Muscle of leg (tissue), 16 donors: ENCODE data around the gene TTC27. TPM values are rescaled to one million over a fixed set of nuclear protein-coding genes. Genes with fewer than 3 reads are reported as not detected.

Source experiments
- DNase-seq: peaks from one replicate; pipeline ENCODE4 v3.0.0; 2013
- H3K27ac ChIP-seq: one replicate; pipeline ENCODE4 v1.5.1; 2013; ENCODE audit warnings: mild to moderate bottlenecking, low read length, control low read depth
- H3K27me3 ChIP-seq: one replicate; pipeline ENCODE4 v1.6.1; 2013; ENCODE audit warnings: low read length; ENCODE audit not compliant: control insufficient read depth, insufficient read depth
- H3K36me3 ChIP-seq: one replicate; pipeline ENCODE4 v1.6.1; 2013; ENCODE audit warnings: low read length; ENCODE audit not compliant: control insufficient read depth, insufficient read depth
- H3K4me1 ChIP-seq: one replicate; pipeline ENCODE4 v1.6.1; 2013; ENCODE audit warnings: low read length; ENCODE audit not compliant: control insufficient read depth, insufficient read depth
- H3K4me3 ChIP-seq: one replicate; pipeline ENCODE4 v1.5.1; 2013; ENCODE audit warnings: low read length, control low read depth
- H3K9me3 ChIP-seq: replicated peaks from 2 replicates; pipeline ENCODE4 v1.6.1; 2013; ENCODE audit warnings: low read depth, low read length; ENCODE audit not compliant: control insufficient read depth
- WGBS: methylation state at CpG from one replicate; pipeline ENCODE4 v1.1.5; 2013; ENCODE audit warnings: missing lambda C conversion rate; ENCODE audit not compliant: insufficient coverage; 5-methylcytosine and 5-hydroxymethylcytosine counted together
- long read RNA-seq, 11 donors: transcript quantifications; one replicate each; lab custom pipeline, GENCODE V29; 2026
- polyA plus RNA-seq, 8 donors: library from polyadenylated mRNA; unstranded; fragments of 120-200 nt; gene quantifications; one replicate each; pipeline versions ENCODE4 v1.2.1 to v1.2.3, GENCODE V29; 2013; ENCODE audit warnings: inconsistent platforms in 1 of 8, low replicate concordance in 1 of 8; ENCODE audit not compliant: insufficient read length in 8 of 8, insufficient read depth in 1 of 8
- total RNA-seq: library from RNA; stranded (reverse); fragments of 120-200 nt; gene quantifications from one replicate; pipeline ENCODE4 v1.2.4, GENCODE V29; 2013

The TTC27 gene
- total RNA-seq (19.0 TPM), polyA plus RNA-seq (10 to 100 TPM; 13.0 to 21.8 (median 15.8) TPM)
- long read RNA-seq, donor 1, partial matches to known transcripts: 0 of 1 reads
- long read RNA-seq, donor 1, other reads (novel, unspliced or antisense): 0 of 1 reads
- long read RNA-seq, donor 2, partial matches to known transcripts: 0 of 1 reads
- long read RNA-seq, donor 2, other reads (novel, unspliced or antisense): 0 of 1 reads
- long read RNA-seq, donor 3: 0 reads
- long read RNA-seq, donor 4: 0 reads
- long read RNA-seq, donor 5, transcript TTC27-201 (20 exons, 2,876 nt): major isoform, 6 of 6 reads
- long read RNA-seq, donor 5, partial matches to known transcripts: 0 of 6 reads
- long read RNA-seq, donor 5, other reads (novel, unspliced or antisense): 0 of 6 reads
- long read RNA-seq, donor 6, partial matches to known transcripts: 0 of 1 reads
- long read RNA-seq, donor 6, other reads (novel, unspliced or antisense): 0 of 1 reads
- long read RNA-seq, donor 7, partial matches to known transcripts: 6 of 10 reads
- long read RNA-seq, donor 7, other reads (novel, unspliced or antisense): 0 of 10 reads
- long read RNA-seq, donor 8: 0 reads
- long read RNA-seq, donor 9, partial matches to known transcripts: 0 of 1 reads
- long read RNA-seq, donor 9, other reads (novel, unspliced or antisense): 0 of 1 reads
- long read RNA-seq, donor 10, partial matches to known transcripts: 0 of 2 reads
- long read RNA-seq, donor 10, other reads (novel, unspliced or antisense): 0 of 2 reads
- long read RNA-seq, donor 11, partial matches to known transcripts: 0 of 3 reads
- long read RNA-seq, donor 11, other reads (novel, unspliced or antisense): 0 of 3 reads

DNA sequence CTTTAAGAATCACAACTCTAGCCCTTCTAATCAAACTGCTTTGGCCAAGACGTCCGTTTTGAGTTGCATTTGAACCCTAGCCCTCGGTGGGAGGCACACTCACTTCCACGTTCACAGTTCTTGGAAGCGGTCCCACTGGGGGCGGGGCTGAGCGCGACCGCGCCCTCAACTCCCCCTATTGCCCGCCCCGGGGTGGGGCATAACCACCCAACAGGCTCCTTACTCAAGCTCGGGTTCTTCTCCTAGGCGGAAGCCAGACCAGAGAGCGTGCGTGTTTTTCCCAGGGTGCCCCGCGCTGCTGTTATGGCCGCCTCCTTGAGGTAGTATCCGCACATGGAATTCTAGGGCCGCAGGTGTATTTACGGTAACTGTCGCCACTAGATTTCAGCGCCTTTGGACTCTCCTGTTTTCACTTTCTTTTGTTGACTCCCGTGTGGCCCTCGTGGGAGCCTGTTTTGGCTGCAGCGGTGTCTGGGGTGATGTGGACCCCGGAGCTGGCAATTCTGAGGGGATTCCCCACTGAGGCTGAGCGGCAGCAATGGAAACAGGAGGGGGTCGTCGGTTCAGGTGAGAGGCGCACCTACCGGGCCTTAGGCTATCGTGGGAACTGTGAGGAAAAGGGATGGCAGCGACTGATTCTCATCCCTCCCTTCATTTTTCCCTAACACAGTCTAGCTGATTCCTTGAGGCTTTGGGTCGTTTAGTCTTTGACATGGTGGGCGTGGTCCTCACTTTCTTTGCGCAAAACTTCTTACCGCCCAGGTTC lies at the start of gene TTC27:
TSS of gene TTC27 (plus strand) at position 237 of the 766 bp plus-strand sequence. CDS start at position 480, 243 bp downstream.
- Histone ChIP-seq H3K9me3 (no peaks in the 10 kb centered on the region), H3K4me3 (peak within 1 kb of the TSS; percentile 91), H3K36me3 (peaks cover 17% of the 10 kb centered on the region), H3K27me3 (no peaks in the 10 kb centered on the region), H3K27ac (peak within 1 kb of the TSS; percentile 62), H3K4me1 (peaks cover 9% of the 10 kb centered on the region)
- DNase-seq: peak; percentile 98
- under 1% methylated on average over 26 of the region's 39 CpGs for WGBS

DNA sequence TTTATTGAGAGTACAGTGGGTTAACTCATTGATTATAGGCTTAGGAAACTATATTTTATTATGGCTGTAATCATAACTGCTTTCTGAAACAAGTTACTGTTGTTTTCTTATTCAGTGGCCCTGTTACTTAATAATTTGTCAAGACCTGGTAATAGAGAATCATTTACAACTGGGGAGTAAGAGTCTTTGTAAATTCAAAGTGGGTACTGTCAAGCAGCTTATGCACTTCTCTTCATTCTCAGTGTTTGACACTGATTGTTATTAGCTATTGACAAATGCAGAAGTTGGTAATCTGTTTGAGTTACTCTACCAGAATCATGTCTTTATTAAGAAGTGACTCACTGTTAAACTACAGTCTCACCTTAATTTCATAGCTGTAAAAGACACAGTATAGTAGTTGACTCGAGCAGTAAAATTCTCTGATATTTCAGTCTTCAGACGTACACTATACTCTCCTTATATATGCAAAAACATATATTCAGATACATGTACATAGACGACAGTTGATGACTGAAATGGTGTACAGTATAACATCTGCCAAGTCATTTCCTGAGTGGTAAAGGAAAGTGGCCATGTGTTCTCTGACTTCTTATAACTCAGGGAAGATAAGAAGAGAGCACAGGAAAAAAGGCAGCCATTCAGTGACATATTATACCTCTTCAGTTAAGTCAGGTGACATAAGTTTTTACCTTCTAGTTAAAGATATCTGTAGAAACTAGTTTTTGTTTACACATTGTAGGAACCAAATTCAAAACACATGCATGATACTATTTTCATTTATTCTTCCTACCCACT lies 36.0 kb upstream of the TTC27 start:
- Histone ChIP-seq H3K36me3 (peaks cover 9% of the 10 kb centered on the region), H3K27me3 (no peaks in the 10 kb centered on the region), H3K9me3 (no peaks in the 10 kb centered on the region), H3K27ac (no peak overlapping the region), H3K4me1 (no peaks in the 10 kb centered on the region), H3K4me3 (no peak overlapping the region)
- no CpG with 5 or more reads among the region's 3 CpGs for WGBS
- peak; percentile 8 for DNase-seq

DNA sequence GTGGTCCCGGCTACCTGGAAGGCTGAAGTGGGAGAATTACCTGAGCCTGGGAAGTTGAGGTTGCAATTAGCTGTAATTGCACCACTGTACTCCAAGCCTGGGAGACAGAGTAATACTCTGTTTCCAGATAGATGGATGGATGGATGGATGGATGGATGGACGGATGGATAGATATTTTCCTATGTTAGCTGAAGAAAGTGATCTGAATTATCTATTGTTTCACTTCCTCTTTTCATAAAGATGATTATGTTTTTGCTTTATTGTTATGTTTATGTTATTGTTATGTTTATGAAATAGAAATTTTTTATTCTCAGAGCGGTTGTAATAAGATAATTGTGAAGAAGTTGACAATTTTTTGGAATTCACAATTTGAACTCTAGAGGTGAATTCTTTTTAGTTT lies 33.3 kb upstream of the TTC27 start:
- H3K4me1 ChIP-seq: no peaks in the 10 kb centered on the region
- H3K4me3 ChIP-seq: no peak overlapping the region
- no peaks in the 10 kb centered on the region for H3K9me3 ChIP-seq
- no peak overlapping the region for H3K27ac ChIP-seq
- H3K27me3 ChIP-seq: no peaks in the 10 kb centered on the region
- 92% methylated on average over 1 of the region's 3 CpGs for WGBS
- no peak for DNase-seq
- peaks cover 19% of the 10 kb centered on the region for H3K36me3 ChIP-seq

DNA sequence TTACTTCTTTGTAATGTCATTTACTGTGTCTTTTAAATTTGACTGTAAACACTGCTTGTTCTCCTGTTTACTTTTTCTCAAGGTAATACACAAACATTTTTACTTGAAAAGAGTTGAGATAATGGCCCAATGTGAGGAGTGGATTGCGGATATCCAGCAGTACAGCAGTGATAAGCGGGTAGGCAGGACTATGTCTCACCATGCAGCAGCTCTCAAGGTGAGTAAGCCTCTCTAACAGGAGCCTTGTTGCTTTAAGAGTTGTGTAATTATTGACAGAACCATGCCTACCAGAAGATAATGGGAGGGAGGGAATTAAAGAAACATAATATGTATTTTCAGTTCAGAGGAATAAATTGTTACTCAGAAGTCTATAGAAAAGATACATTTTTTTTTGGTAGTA lies 16.5 kb upstream of the TTC27 start:
- WGBS: no CpG with 5 or more reads among the region's 2 CpGs
- no peak for DNase-seq
- H3K27ac ChIP-seq: no peak overlapping the region
- no peak overlapping the region for H3K4me3 ChIP-seq
- H3K4me1 ChIP-seq: no peaks in the 10 kb centered on the region
- H3K27me3 ChIP-seq: no peaks in the 10 kb centered on the region
- H3K36me3 ChIP-seq: peaks cover 38% of the 10 kb centered on the region
- H3K9me3 ChIP-seq: no peaks in the 10 kb centered on the region

DNA sequence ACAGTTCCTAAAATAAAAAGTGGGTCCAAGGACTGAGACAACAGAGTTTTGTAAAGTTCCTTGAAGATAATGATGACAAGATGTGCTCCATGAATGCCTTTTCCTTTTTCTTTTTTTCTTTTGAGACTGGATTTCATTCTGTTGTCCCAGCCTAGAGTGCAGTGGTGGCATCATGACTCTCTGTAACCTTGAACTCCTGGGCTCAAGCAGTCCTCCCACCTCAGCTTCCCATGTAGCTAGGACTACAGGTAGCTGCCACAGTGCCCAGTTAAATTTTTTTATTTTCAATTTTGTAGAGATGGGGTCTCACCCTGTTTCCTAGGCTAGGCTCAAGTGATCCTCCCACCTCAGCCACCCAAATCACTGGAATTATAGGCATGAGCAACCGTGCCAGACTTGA lies 16.1 kb upstream of the TTC27 start:
- no CpG with 5 or more reads among the region's 1 CpG for WGBS
- no peak overlapping the region for H3K27ac ChIP-seq
- H3K4me3 ChIP-seq: no peak overlapping the region
- no peaks in the 10 kb centered on the region for H3K4me1 ChIP-seq
- H3K36me3 ChIP-seq: peaks cover 41% of the 10 kb centered on the region
- no peaks in the 10 kb centered on the region for H3K9me3 ChIP-seq
- DNase-seq: no peak
- H3K27me3 ChIP-seq: no peaks in the 10 kb centered on the region

DNA sequence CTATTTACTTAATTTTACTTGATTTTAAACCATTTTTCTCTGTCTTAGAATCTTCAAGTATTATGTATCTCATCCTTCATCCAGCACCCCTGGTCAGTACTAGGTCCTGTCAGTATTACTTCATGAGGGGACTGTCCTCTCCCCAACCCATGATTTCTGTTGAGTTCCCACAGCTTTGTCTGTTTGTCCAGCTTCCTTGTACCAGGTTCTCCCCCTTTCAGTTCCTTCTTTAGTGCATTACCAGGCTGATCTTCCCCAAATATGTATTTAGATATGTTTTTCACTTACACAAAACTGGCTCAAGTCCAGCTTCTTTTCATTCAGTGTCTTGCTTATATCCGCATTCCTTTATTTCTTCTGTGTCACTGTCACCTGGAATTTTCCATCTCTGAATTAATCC lies 13.8 kb upstream of the TTC27 start:
- H3K27ac ChIP-seq: no peak overlapping the region
- H3K4me3 ChIP-seq: no peak overlapping the region
- H3K9me3 ChIP-seq: no peaks in the 10 kb centered on the region
- no peaks in the 10 kb centered on the region for H3K4me1 ChIP-seq
- no CpG with 5 or more reads among the region's 1 CpG for WGBS
- DNase-seq: peak; percentile 18
- peaks cover 46% of the 10 kb centered on the region for H3K36me3 ChIP-seq
- H3K27me3 ChIP-seq: no peaks in the 10 kb centered on the region

DNA sequence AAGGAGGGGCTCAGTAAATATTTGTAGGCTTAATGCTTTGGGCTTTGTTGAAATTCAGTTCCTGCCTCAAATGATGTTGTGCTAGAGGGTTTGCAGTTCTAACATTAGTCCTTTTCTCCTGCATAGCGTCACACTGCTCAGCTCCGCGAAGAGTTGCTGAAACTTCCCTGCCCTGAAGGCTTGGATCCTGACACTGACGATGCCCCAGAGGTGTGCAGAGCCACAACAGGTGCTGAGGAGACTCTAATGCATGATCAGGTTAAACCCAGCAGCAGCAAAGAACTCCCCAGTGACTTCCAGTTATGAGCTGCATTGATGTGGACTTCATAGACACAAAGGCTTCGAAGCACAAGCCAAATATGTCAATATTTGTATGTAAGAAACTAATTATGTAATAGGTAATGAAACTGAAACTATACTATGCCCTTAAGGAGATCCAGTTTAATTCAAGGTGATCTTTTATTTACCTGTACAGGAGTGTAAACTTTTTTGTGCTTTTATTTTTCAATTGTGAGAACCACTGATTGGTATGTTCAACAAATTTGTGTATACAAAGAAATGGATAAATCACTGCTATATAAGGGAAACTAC lies 10.2 kb upstream of the TTC27 start:
- DNase-seq: no peak
- WGBS: 97% methylated on average over 3 of the region's 5 CpGs
- Histone ChIP-seq H3K27ac (no peak overlapping the region), H3K4me3 (no peak overlapping the region), H3K36me3 (peaks cover 50% of the 10 kb centered on the region), H3K27me3 (no peaks in the 10 kb centered on the region), H3K4me1 (no peaks in the 10 kb centered on the region), H3K9me3 (no peaks in the 10 kb centered on the region)

DNA sequence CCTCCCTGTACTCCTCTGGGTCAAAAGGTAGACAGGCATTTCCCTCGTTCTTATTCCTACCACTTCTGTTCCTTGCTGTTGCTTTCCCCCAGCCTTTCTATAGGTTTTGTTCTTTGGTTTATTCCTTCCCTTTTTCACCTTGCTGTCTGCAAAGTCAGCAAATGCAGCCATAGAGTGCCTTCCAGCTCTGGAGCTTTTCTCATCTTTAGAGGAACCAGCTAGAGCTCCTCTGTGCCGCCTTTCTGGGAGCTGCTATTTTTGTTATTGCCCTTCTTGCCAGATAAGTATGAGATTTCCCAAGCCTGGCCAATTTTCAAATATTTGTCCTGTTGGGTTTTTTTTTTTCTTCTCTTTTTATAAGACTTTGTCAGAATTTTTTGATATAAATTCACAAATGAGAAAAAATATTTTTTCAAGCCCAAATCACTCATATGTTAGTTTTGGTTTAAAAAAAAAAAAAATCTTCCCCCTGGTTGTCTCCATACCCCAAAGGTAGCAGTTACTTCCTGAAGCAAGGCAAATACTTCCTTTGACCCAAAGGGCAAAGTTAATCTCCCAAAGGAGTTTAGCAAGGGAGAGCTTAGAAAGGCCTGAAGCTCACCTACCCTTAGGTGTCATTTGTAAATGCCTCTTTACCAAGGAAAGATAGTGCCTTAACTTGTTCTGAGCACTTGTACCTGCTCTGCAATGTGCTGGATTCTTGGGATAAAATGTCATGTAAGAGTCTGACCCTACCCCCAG lies 5.1 kb upstream of the TTC27 start:
- no peak overlapping the region for H3K4me3 ChIP-seq
- peaks cover 24% of the 10 kb centered on the region for H3K36me3 ChIP-seq
- H3K9me3 ChIP-seq: no peaks in the 10 kb centered on the region
- WGBS: 17% methylated on average over 1 of the region's 2 CpGs
- H3K27me3 ChIP-seq: no peaks in the 10 kb centered on the region
- H3K27ac ChIP-seq: no peak overlapping the region
- DNase-seq: peak; percentile 39
- H3K4me1 ChIP-seq: peaks cover 4% of the 10 kb centered on the region

DNA sequence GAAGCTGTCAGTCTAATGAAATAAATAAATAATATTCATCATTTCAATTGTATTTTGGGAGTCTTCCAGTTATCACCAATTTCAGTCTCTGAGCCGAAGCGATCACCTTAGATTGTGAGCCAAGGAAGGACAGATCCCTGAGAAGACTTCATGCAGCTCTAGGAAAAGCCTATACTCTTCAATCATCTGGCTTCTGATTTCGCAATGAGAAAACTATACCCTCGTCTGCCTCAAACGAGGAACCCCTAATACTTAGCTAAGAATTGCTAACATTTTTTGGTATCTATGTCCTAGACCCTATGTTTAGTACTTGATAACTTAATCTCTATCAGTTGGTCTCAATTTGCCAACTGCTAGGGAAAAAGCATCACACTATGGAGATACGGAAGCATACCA lies 4.5 kb upstream of the TTC27 start:
- H3K27ac ChIP-seq: no peak overlapping the region
- 52% methylated on average over 2 of the region's 6 CpGs for WGBS

More for the DNA sequence above, 4.5 kb upstream of the TTC27 start:
- Histone ChIP-seq H3K4me3 (no peak overlapping the region), H3K9me3 (no peaks in the 10 kb centered on the region), H3K27me3 (no peaks in the 10 kb centered on the region), H3K36me3 (peaks cover 24% of the 10 kb centered on the region), H3K4me1 (peaks cover 4% of the 10 kb centered on the region)
- DNase-seq: no peak
